Activated CD4-positive, alpha-beta T cell treated with anti-CD3 and anti-CD28 coated beads for 48 hours (primary cell): Measurements from ENCODE around the gene VASH2.
"Not testable (repeated sequence)": the region's sequence is repeated elsewhere in the genome, so short reads cannot be mapped to it uniquely, and the experiment has no call there.

Experiments
- DNase-seq: peaks from one replicate; pipeline ENCODE4 v3.0.0-alpha.2; 2020

The VASH2 gene

DNA sequence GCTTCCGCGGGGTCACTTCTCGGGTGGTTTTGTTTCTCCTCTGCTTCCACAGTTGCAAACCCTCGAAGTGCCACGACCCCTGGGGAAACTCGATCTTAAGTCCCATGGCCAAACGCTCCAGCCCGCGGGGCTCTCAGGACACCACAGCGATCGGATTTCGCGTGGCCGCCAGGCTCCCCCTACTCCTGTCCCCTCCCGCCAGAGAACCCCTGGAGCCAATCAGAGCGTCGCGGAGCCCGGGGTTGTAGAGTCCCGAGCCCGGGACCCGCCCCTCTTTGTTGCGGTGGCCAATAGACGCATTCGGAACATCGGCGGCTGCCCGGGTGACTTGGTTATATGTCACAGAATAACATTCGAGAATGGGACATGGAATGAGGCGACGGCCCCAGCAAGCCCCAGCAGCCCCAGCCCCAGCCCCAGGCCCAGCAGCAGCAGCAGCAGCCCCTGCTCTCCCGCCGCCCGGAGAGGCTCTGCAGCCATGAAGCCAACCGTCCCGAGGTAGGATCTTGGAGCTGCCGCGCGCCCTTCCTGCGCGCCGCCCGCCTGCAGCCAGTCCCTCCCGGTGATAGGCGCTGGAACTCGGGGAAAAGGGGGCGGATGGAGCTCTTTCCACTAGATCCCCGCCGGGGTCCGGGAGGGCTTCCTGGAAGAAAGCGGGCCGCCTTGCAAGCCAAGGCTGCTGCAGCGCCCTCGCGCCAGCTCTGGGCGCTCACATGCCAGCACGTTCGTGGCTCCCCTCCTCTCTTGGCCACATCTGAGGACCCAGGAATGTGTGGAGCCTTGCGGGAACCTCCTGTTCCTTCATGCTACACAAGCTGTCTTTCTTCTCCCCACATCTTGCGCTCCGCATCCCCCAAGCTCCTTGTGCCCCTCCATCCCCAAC, at the start of gene VASH2:
Gene VASH2, plus strand, starts transcription at position 299 of the 883 bp plus-strand sequence. CDS start 1,002 bp downstream, outside the sequence.
- peak; percentile 82 for DNase-seq

DNA sequence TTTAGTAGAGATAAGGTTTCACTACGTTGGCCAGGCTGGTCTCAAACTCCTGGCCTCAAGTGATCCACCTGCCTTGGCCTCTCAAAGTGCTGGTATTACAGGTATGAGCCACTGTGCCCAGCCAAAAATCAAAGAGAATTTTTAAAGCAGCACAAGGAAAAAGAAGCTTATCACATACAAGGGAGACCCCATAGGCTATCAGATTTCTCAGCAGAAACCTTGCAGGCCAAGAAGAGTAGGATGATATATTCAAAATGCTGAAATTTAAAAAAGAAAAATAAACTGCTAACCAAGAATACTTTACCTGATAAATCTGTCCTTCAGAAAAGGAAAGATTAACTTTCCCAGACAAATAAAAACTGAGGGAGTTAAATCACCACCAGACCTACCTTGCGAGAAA, 49.1 kb upstream of the VASH2 start:
- no peak for DNase-seq

DNA sequence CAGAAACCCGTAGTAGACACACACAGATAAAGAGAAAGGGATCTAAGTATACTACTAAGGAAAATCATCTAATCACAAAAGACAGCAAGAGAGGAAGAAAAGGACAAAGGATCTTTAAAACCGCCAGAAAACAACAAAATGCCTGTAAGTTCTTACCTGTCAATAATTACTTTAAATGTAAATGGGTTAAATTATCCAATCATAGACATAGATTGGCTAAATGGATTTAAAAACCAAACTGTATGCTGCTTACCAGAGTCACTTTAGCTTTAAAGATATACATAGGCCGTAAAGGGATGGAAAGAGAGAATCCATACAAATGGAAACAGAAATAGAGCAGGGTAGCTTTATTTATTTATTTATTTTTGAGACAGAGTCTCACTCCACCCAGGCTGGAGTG, 48.3 kb upstream of the VASH2 start:
- no peak for DNase-seq

DNA sequence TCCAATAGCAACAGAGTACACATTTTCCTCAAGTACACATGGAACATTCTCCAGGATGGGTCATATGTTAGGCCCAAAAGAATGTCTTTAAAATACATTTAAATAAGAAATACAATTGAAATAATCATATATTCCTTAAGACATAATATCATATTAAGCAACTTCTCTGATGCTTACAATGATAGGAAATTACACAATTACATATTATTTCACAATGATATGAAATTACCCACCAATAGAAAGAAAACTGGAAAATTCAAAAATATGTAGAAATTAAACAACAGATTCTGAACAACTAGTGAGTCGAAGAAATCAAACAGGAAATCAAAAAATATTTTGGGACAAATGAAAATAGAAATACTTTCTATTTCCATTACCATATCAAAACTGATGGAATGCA, 46.7 kb upstream of the VASH2 start:
- DNase-seq: no peak

DNA sequence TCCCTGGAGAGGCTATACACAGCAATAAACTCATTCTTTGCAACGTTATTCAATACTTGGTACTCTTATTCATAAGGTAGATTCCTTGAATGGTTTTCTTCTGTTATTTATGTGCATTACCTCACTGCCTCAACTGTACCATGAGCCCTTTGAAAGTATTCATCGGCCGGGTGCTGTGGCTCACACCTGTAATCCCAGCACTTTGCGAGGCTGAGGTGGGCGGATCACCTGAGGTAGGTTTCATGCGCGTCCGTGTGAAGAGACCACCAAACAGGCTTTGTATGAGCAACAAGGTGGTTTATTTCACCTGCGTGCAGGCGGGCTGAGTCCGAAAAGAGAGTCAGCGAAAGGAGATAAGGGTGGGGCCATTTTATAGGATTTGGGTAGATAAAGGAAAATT, 42.3 kb upstream of the VASH2 start:
- not testable (repeated sequence) for DNase-seq

DNA sequence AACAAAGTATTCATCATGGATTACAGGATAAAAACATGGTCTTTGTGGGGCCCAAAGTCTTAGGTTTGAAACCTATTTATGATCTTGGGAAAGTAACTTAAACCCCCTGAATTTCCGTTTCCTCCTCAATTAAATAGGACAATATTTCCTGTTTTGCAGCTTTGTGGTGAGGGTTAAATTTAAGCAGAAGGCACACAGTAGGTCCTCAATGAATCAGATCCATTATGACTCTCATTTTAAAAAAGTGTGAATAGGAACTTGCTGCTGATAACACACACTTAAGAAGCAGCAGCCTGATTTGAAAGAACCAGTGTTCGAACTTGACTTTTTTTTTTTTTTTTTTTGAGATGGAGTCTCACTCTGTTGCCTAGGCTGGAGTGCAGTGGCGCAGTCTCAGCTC, 41.4 kb upstream of the VASH2 start:
- DNase-seq: no peak

DNA sequence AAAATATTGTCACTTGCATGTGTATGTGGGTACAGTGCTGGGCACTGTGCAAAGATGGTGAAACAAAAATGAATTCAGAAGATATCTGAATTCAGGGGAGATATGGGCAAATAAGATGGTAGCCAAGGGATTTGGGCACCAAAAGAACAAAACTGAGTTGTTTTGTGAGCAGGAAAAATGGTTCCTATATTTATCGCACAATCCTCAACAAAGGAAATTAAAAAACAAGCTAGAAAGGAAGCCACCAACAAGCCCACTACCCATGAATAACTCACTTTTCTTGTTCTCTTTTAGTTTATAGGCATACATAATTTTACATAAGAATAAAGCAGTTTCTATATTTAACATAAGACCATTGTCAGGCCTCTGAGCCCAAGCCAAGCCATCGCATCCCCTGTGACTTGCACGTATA, 40.7 kb upstream of the VASH2 start:
- DNase-seq: no peak

DNA sequence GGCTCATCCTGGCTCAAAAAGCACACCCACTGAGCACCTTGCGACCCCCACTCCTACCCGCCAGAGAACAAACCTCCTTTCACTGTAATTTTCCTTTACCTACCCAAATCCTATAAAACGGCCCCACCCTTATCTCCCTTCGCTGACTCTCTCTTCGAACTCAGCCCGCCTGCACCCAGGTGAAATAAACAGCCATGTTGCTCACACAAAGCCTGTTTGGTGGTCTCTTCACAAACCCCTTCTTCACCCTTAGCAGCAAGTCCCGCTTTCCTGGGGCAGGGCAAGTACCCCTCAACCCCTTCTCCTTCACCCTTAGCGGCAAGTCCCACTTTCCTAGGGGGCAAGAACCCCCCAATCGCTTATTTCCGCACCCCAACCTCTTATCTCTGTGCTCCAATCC, 40.1 kb upstream of the VASH2 start:
- not testable (repeated sequence) for DNase-seq

DNA sequence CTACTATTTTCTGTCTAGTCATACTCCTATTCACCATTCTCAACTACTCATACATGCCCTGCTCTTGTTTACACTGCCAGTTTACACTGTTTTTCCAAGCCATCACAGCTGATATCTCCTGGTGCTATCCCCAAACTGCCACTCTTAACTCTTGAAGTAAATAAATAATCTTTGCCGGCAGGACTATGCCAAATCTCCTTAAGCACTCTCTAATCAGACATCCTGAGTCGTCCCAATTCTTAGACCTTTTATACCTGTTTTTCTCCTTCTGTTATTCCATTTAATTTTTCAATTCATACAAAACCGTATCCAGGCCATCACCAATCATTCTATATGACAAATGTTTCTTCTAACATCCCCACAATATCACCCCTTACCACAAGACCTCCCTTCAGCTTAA, 36.7 kb upstream of the VASH2 start:
- not testable (repeated sequence) for DNase-seq

DNA sequence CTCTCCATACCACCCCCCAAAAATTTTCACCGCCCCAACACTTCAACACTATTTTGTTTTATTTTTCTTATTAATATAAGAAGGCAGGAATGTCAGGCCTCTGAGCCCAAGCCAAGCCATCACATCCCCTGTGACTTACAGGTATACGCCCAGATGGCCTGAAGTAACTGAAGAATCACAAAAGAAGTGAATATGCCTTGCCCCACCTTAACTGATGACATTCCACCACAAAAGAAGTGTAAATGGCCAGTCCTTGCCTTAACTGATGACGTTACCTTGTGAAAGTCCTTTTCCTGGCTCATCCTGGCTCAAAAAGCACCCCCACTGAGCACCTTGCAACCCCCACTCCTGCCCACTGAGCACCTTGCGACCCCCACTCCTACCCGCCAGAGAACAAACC, 36.2 kb upstream of the VASH2 start:
- not testable (repeated sequence) for DNase-seq

DNA sequence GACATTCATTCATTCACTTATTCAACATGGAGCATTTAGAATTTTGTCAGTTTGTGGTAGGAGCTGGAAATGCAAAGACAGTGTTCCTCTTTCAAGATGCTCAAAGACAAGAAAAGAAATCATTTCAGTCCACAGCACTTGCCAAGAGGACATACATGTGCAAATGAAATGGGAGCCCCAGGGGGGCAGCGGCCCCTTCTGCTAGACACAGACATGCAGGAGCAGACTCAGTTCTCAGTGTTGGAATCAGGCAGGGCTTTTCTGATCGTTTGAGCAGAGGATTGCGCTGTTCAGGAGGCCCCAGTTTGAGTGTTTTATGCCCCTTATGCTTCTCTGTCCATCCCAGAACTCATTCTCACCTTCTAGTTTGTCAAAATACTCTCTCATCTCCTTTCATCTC, 35.6 kb upstream of the VASH2 start:
- DNase-seq: no peak

DNA sequence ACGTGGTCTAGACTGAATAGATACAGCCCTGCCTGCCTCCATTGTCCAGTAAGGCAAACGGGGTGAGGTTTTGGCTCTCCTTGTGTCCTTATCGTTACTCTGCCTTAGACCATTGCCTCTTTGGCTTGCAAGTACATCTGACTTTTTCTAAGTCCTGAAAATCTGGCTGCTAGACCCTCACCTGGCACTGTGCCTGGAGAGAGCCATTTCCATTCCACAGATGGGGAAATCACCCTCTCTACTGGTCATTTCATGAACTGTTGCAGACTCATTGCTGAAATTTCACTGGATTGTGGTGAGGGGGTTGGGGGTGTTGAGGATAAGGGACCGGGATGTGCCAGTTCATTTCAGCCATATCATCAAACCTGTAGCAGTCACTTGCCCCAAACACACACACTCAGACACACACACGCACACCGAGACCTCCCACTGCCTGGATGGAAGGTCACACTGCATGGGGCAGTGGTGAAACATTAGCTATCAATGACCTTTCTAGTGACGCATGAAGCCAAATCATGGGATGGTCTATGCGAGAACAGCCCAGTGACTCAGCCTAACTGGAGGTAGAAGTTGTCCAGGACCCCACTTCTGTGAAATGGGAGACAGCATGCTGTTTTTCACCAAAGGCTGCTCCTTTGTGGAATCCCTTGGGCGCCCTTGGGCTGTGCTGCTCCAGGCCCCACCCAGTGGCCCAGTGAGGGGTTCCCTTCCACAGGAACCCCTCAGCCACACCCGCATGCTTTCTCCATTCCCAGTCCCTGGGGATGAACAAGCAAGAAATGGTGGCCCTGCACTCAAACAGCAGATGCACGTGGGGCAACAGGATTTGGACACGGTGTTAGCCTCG, 34.9 kb upstream of the VASH2 start:
- DNase-seq: no peak

DNA sequence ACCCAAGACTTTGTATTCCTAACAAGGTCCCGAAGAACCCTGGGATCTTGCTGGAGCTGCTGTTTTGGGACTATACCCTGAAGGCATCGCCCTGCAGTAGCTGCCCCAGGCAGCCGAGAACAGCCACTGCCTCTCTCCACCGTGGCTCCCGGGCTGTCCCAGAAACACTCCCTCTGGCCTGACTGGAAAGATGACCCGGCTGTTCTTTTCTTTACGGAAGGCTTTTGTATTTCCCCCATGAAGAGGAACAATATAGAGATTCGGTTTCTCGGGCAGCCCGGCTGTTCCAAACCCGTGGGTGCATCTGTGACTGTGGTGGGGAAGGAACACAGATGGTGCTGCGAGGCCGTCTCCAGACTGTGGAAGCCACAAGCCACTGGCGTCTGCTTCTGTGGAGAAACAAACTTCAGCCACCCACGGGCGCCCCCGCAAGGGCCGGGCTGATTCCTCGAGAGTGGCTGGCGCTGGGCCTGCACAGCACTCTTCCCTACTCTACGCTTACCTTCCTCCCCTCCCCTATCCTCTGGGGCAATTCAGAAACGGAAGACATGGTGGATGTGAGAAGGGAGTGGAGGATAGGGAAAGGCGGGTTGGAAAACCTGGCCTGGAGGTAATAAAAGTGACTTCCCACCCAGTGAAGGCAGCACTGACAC, 33.7 kb upstream of the VASH2 start:
- DNase-seq: peak; percentile 8

DNA sequence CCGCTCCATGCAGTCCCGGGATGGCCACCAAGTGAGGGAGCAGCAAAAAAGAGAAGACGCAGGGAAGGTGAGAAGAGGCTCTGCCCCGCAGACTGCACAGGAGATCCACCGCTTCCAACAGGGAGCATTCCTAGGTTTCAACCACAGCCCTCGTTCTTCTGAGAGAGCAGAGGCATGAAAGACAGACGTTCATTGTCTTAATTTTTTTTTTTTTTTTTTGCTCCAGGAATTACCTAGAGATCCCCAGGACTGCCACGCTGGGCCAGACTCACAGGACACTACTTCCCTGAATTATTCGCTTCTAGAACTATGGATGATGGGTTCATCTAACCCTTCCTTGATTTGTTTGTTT, 33.2 kb upstream of the VASH2 start:
- DNase-seq: no peak

DNA sequence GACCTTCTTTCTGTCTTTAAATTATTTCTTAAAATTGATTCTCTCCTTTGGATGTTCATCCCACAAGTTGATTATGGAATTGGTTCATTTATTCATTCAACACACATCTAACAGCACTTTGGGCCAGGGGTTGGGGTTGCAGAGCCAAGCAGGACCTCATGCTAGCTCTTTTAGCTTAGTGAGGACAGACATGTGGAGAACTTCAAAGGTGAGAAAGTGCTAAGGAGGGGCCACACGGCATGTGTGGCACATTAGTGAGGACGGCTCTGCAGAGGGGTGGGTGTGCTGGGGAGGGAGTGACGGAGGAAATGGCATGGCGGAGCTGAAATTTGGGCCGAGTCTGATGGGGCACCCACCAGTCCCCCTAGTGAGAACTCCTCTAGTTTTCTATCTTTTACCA, 32.5 kb upstream of the VASH2 start:
- DNase-seq: no peak

DNA sequence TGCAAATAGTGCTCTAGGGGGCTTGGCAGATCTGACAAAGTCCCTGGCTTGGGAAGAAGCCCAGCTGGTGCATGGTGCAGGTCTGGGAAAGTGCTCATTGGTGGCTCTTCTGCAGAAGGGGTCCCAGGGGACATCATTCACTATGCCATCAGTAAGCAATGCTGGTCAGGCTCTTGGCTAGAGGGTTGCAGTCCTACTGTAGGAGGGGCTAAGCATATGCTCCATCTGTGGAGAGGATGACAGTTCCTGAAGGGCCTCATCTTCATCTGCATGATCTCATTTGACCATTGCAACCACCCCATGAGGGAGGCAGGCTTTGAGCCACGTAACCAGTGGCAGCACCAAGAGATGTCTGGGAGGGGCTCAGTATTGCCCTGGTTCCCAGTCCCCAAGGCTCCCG, 31.5 kb upstream of the VASH2 start:
- DNase-seq: no peak

DNA sequence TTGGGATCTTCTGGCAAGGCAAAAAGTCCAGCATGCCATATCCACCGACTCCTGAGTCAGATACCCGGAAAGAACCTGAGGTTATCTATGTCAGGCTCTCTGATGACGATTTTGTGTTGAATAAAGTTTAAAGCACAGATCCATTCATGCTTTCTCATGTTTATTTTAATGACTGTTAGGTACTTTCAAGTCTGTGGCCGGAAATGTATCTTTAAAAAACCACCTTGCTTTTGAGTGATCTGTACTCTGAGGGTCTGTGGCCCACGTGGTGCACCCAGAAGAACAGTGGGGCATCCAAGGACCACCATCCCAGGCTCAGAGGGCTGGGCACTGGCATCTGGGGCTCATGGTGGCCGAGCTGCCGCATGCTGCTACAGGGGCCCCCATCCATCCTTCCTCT, 30.1 kb upstream of the VASH2 start:
- DNase-seq: no peak

DNA sequence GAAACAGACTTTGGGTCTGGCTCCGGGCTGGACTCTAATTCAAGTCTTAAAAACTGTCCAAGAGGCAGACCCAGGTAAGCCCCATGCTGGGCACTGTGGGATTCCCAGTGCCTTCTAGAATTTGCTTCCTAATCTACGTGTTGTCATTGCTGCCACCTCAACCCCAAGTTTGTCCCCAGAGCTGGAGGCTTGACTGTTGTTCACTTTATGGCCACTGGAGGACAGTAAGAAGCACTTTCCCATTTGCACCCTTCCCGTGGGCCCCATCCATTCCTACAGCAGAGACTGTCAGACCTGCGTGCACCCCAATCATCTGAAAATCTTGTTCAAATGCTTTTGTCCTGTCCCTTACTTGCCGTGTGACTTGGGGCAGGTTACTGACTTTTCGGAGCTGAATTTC, 29.4 kb upstream of the VASH2 start:
- no peak for DNase-seq

DNA sequence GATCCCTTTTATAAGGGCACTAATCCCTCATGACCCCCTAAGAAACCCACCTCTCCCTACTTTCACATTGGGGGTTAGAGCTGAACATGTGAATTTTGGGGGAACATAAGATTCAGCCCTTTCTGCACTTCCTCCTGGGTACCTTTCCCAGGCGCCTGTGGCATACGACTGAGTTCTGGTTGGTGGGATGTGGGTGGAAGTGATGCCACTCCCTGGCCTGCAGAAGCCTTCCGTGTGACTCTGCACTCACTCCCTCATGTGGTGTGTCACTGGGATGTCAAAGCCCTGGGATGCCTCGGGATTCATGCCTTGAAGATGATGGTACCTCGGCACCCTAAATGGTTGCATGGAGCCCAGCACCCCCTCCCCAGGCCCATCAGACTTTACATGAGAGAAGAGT, 28.3 kb upstream of the VASH2 start:
- no peak for DNase-seq

DNA sequence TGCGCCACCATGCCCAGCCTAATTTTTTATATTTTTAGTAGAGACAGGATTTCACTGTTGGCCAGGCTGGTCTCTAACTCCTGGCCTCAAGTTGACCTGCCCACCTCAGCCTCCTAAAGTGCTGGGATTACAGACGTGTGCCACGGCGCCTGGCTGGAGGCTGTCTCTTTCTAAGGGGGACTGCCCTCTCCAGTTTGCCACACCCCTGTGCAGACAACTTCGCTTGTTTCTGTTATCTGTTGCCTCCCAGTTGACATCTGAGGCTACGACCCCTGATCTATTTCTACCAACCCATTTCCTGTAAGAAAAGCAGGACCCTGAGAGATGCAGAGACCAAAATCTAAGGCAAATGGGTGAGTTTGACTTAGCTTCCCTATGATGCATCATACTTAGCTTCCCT, 24.0 kb upstream of the VASH2 start:
- DNase-seq: no peak

DNA sequence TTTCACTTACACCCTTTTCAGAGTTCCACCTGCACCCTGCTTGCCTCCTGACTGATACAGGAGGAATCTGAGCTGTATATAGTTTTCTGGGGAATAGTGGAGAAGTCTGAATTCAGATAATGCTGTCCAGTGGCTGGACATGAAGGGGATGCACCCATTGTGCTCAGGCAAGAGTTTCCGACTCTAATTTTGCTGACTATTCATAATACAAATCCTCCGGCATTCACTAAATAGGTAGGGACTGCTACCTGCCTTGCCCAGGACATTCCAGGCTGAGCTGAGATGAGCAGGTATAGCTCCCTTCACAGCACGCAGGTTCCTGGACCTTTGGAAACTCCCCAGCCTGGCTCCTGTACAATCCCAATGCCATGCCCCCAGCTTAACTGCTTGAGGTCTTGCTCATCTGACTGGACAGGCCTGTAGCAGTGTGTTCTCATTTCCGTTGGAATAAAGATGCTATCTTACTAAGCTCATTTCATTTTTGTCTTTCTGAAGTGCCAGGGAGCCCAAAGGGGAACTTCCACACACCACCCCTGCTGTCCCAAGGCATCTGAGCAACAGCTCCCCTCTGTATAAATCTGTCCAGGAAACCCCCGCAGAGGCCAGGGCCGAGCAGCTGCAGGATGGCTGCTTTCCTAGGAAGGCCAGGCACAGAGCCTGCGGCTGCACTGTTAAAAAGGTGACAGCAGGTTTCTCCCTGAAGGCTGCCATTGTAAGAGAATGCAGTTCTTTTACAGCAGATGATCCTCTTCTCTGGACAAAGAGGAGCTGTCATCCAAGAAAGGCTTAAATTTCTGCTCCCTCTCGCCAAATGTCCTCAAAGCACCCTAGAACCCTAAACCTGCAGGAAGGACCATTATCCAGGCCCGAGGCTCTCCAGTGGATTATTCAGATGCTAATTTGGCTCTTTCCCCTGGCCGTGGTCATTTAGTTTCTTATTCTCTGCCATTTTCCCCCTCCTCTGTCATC, 21.7 kb upstream of the VASH2 start:
- DNase-seq: no peak

DNA sequence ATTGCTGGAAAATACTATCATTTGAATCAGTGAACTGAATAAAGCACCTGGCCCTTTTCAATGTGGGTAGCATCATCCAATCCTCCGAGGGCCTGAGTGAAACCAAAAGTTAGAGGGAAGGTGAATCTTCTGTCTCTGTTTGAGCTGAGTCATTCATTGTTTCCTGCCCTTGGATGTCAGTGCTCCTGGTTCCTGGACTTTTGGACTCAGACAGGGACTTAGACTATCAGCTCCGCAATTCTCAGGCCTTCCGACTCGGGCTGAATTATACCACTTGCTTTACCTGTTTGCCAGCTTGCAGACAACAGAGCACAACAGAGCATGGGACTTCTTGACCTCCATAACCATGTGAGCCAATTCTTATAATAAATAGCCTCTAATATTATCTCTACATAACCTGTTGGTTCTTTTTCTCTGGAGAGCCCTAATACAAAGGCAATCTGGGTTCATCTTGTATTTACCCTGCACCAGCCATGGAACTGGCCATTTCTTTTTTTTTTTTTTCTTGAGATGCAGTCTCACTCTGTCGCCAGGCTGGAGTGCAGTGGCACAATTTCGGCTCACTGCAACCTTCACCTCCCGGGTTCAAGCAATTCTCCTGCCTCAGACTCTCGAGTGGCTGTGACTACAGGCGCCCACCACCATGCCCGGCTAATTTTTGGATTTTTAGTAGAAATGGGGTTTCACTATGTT, 19.2 kb upstream of the VASH2 start:
- DNase-seq: no peak
